Measurements from ENCODE around the gene ING3.
A peak's percentile ranks its signal among the peaks of the same experiment; 100 is the strongest.
"Not testable (repeated sequence)": the region's sequence is repeated elsewhere in the genome, so short reads cannot be mapped to it uniquely, and the experiment has no call there.

The ING3 gene

DNA sequence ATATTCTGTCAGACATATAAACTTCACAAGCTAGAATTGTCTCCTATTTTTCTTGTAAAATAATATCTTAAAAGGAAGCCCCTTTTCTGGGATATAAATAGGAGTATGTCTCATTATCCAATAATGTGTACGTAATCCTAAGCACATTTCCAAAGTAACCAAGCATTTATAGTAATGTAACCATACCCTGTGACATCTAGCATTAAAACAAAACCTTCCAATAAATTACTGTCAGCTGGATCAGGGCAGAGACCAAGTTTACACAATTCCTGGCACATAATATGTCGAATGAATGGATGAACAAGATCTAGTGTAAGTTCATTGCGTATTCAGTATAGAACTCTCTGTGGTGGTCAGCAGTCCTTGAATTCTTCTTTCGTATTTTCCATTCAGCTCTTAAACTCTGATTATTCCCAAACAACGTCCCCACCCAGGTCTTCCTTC is 52.2 kb downstream of the ING3 start:
- DNase-seq (ENCODE audit: low read depth): no peak

DNA sequence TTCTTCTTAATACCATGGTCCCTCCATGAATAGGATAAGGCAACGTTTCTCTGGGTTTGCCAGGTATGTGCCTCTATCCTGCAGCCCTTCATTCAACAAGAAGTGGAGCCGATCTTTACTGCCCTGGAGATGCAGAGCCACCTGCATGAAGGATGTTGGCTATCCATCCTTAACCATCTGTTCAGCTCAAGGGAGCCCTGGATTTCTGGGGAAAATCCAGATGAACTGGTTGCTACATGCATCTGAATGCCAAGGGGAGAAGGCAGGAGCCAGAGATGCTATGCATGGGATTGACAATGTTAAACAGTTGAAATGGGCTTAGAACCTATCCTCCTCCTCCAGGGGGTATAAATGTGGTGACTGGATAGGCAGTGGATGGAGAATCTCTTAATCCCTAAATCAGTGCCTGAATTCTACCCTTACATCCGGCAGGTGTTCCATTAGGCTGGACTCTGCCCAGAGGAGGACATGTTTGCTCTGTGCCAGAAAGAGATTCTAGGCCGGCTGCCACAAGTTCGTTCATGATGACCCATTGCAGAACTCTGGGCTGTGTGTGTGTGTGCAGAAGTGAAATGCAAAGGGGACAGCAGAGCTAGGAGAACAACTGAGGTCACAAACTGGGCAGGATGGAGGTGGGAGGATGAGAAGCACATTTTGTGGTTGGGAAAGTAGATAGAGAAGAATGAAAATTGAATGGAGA is 53.6 kb downstream of the ING3 start:
- DNase-seq (ENCODE audit: low read depth): no peak

DNA sequence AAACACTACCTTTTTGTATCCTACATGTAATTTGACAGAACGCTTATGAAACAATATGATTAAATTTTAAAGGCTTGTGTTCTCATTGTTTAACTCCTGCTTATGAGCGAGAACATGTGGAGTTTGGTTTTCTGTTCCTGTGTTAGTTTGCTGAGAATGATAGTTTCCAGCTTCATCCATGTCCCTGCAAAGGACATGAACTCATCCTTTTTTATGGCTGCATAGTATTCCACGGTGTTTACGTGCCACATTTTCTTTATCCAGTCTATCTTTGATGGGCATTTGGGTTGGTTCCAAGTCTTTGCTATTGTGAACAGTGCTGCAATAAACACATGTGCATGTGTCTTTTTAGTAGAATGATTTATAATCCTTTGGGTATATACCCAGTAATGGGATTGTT is 54.5 kb downstream of the ING3 start:
- DNase-seq (ENCODE audit: low read depth): not testable (repeated sequence)

DNA sequence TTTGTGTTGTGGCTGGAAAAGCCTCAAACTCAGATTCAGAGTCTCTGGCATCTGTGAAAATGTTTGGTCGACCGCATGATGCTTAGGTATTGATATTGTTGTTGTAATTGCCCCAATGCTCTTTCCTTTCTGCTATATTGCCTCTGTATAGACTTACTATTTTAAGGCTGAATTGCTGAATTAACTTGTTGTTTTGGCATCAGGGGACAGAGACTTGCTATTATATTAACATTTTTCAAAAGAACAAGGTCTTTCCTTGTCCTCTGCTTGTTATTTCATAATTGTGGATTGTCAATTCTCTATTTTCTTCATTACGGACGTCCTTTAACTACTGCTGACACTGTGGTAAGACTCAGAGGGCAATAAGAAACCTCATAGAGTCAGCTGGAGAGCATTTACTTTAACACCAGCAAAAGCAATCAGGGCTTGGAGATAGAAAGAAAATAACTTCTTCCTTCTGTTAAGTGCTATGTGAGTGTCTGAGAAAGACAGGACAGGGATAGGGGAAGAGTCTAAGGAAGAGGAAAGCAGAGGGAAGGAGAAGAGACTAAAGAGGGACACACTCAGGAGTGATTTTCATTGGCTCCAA is 55.5 kb downstream of the ING3 start:
- DNase-seq (ENCODE audit: low read depth): no peak

DNA sequence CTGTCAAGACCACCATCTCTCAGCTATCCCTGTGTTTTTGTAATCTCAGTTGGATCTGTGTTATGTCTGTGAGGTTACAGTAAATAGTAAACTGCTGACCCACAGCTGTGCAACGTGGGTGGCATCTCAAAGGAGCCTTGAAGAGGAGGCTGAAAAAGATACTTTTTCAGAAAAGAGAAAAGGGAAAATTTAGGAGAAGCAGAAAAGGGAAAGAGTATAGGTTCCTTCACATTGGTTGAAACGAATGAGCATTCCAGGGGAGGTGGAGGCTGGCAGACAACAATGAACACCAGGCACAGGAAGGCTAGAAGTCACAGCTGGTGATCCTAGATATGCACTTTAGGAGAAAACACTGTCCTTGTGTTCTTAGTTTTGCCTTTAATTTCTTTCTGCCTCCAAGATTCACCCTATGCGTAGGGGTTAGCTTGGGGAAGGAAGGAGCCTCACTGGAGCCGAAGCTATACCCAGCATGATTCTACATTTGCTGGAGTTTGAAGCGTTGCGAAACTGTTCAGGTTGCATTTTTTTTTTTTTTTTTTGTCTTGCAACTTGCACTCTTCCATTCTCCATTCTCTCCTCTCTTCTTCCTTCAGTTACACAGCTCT is 56.2 kb downstream of the ING3 start:
- DNase-seq (ENCODE audit: low read depth): no peak

DNA sequence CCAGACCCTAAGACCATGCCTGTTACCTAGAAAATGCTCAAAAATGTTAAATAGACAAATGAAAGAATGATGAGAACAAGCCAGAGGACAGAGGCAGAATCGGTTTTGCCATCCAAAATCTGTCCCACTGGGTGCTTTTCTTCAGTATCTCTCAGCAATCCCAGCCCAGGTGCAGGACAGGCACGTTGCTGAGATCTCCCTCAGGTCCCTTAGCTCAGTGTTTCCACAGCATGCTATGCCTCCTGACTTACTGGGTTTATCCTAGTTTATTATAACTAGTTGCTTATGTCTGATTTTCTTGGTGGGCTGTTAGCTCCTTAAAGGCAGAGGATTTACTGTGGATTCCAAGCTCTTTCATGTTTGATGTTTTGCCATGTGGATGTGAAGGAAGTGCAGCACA is 58.2 kb downstream of the ING3 start:
- no peak for DNase-seq (ENCODE audit: low read depth)

DNA sequence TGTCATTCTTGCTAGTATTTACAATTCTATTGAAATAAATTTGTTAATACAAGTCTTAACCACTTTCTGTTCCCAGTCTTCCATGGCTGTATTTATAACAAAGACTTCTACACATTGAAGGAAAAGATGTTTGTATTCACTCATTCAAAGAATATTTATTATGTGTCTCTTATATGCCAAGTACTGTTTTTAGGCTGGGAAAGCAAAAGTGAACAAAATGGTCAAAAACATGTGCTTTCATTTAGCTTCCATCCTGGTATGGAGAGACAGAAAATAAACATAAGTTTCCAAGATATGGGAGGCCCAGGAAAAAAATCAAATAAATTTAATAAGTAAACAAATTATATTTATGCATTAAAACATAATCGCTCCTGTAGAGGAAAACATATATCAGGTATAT is 60.8 kb downstream of the ING3 start:
- DNase-seq (ENCODE audit: low read depth): no peak

DNA sequence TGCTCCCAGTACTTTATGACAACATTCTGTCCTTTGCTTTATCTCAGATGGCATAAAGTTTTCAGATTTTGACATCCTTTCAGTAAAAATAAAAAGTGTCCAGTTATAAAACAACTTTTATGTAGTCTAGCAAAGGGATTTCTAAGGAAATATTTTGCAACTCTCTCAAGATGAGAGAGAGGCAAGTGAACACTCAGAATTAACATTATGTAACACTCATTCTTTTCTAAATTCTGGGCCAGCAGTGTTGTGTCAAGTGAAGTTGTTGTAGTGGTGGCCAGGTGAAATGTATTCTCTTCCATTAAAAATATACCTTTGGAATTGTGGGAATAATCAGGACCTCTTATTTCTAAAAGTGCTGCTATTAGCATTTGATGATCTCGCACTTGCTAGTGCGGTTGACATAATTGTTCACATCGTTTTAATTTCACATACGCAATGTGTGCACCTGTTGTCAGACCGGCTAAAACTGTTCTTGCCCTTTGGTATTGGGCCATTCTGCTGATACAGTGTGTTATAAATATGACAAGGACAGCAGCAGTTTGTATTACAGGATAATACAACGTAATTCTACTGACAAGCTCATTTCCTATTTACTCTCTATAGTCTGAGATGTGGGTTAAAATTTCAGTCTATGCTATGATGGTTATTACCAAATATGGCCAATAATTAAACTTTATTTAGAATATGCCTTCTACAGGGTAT is 61.7 kb downstream of the ING3 start:
- DNase-seq (ENCODE audit: low read depth): no peak

DNA sequence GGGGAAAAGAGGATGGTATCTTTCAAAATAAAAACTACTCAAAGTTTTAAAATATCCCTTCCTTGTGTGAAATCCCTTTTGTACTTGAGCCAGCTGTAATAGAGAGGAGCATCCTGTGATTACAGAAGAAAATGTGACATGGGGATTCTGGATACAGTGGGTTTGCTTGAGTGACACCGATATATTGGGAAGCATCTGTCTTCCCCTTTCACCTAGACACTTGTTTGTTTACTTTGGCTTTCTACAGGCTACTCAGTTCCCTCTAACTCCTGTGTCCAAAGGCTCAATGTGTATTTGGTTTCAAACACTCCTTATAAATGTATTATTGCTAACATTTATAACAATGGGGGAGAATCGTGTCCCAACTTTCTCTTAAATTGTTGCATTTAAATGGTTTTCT is 62.3 kb downstream of the ING3 start:
- no peak for DNase-seq (ENCODE audit: low read depth)

DNA sequence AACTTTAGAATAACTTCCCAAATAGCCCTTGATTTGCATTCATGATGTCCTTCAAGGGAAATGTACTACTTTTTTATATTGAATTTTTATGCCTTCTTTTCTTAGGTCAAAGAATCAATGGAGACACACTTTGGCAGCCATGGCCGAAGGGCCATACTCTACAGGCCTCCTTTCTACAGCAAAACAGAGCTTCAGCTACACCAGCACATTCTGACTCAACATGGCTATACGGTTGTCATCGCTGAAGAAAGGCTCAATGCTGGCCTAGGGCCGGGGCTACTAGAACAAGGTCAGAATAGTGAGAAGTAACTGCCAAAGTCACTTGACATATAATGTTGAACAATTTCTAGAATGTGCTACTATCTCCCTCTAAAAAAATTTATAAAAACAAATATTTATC is 65.0 kb downstream of the ING3 start:
- no peak for DNase-seq (ENCODE audit: low read depth)

DNA sequence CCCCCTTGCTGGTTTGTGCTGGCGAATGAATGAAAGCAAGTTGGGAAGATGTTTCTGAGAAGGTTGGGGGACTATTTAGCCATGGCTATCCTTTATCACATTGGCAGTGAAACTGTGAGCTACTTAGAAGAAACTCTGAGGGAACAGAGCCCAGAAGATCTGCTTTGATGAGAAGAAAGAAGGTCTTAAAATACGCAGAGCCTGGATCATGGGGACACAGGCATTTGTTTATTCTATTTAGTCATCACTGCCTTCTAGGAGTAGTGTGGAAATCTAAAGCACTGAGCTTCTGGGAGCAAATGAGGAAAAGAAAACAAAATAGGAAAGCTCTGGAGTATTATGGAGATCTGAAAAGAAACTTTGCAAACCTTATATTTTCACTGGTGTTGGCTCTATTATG is 66.4 kb downstream of the ING3 start:
- no peak for DNase-seq (ENCODE audit: low read depth)

DNA sequence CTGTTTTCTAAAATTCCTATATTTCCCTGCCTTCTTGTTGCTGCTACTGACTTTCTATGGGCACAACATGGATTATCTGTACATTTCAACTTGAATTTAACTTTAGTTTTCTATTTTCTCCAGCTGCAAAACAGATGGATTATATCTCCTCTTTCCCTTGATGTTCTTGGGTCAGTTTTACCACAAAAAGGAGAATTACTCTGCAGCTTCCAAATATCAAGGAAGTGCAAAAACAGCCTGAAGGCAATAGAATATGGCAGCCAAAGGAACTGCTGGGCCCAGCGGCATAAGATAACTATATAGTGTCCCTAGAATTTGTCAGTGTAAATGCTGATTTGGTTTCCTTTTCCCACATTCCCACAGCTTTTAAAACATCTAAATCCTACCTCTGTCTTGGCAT is 67.0 kb downstream of the ING3 start:
- no peak for DNase-seq (ENCODE audit: low read depth)

DNA sequence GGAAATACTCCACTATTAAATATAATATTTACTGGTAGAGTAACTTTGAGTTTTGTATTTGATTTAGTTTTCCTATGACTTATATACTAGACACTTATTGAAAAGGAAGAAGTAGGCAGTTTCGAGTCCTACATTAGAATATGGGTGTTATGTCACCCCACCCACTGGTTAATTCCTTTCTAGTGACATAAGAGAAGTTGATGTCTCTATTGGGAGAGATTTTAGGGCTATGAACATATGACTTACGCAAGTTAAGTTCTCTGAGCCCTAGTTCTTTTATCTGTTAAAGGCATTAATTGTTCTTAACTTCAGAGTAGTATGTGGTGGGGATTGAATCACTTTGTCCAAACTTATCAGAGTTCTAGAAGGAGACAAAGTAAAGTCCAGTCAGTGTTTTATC is 68.4 kb downstream of the ING3 start:
- peak; percentile 64 for DNase-seq (ENCODE audit: low read depth)

DNA sequence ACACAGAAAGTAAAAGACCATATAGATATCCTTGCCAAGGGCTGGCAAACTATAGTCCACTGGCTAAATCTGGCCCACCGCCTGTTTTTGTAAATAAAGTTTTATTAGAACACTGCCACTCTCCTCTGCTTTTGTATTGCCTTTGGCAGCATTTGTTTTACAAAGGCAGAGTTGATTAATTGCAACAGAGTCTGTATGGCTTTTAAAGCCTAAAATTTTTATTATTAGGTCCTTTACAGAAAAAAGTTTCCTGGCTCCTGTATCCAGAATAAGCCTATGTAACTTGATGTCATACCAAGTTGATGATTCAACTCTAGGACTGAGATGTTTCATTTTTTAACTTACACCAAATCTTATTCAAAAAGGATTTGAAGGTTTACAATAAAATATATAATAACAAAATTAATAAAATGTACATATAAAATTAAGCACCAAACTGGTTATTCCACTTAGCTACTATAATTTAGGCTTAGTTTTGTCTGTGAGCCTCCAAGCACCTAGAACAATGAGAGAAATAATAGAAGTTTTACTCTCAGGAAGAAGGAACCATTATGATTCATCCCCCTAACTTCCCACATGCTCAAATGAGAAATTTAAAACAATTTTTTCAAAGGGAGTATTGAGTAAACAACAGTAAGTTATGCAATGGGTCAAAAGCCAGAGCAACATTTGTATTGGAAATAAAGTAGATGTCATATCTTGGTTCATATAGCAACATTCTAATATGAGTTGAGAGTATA is 69.8 kb downstream of the ING3 start:
- DNase-seq (ENCODE audit: low read depth): no peak

DNA sequence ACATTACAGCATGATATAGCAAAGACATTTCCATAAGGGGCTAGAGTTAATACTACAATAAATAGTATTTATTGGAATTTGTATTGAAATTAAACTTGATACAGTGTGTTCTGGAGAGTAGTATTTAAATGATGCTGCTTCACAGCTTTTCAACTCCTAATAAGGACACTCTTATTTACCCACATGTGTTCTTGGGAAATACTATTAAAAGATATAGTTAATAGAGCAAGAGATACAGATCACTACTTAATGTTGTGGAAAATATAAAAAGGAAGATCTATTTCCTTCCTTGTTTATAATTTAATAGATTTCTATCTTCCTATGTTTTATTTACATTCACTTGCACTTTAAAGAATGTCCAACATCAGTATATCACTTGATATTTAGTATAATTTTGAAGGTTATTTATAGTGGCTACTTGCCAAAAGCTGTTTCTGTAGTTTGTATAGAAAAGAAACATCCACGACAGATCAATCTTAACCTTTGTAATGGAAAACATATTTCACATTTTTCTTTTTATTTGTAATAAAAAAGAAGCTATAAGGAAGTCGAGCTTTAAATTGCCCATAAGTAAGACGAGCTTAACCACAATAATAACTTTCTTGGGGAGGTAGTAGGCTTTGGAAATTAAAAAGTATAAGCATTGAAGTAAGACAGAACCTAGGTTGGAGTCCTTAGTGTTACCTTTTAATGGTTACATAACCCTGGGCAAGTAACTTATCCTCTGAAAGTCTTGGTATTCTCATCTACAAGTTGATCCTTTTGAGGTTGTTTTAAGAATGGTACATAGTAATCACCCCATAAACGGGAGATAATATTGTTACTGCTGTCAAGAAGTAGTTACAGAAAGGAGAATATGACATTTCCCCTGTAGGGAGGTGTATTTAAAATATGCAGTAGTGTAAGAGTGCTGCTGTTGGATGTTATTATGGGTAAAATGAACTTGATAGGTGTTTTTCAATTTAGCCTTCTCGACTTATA is 70.7 kb downstream of the ING3 start:
- DNase-seq (ENCODE audit: low read depth): no peak

DNA sequence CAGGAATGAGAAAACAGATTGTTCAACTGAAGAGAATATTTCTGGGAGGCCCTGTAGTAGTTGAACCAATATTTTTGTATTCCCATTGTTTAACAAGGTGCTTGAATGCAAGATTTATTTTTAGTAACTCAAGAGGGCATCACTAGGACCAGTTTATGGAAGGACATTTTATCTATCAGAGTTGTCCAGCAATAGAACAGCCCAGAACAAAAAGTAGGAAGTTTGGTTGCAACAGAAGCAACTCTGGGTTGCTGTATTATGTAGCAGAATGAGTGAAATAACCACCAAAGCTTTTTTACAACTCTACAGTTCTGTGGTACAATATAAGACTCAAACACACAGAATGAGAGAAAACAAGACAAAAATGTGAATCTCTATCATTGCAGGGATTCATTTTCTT is 72.6 kb downstream of the ING3 start:
- DNase-seq (ENCODE audit: low read depth): no peak

DNA sequence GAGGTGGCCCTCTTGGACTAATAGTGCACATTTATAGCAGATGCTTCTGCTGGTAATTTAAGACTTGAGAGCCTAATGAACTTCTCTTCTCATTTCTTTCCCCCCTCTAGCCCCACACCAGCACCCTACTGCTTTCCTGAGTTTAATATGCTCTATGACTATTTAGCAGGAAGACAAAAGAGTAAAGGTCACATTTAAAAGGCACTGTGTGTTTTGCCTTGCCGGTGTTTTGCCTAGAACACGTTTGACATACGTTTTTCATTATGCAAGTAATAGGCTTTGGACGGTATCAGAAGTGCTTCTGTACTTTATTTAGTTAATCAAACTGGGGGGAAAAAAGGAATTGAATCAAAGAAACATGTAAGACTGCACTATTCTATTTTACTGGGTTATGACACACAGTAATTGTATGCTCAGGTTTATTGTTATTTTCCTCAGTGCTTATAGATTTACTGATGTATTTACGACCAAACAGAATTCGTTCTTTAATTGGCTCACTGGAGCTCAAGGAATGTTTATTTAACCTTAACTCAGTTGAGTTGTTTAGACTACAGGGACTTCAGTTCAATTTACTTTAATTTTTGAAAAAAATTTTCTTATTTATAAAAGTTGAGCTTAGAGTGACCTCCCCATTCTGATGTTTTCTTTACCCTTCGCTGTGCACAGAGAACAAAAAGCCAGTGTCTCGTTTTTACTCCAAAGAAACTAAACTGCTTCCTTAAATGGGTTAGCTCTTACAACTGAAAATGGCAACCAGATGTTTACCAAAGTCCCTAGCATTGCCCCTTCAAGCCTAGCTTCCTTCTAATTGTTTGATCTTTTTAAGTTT is 73.3 kb downstream of the ING3 start:
- DNase-seq (ENCODE audit: low read depth): no peak

DNA sequence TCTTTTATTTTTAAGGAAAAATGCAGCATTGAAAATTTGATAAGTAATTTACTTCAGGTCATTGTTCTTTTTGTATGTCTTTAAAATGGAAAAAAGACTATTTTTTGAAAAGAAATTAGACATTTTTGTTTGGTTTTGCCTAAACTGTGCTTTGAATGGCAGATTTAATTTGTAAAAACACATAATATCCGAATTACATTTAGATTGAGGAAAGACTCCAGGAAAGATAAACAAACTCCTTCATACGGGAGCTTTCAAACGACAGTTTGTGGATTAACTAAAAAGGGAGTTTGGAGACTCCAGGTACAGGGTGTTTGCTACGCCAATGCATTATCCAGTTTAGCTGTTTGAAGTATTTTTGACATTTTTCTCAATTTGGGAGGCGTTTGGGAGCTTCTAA is 74.0 kb downstream of the ING3 start:
- DNase-seq (ENCODE audit: low read depth): no peak

DNA sequence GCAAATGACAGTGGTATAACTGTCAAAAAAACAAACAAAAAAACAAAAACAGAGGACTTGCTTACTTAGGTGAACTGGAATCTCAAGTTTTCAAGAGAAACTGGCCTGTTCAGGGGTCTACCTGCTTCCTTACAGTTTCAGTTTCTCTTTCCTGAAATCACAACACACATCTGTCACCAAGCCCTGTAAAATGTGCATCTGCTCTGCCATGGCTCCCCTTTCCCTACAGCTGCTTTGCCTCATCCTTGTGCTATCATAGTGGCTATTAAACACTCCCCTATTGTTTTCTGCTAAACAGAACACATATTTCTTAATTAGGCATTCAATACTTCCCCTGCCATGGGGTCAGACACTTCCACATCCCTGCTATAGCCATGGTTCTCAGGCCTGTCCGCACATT is 75.6 kb downstream of the ING3 start:
- no peak for DNase-seq (ENCODE audit: low read depth)

DNA sequence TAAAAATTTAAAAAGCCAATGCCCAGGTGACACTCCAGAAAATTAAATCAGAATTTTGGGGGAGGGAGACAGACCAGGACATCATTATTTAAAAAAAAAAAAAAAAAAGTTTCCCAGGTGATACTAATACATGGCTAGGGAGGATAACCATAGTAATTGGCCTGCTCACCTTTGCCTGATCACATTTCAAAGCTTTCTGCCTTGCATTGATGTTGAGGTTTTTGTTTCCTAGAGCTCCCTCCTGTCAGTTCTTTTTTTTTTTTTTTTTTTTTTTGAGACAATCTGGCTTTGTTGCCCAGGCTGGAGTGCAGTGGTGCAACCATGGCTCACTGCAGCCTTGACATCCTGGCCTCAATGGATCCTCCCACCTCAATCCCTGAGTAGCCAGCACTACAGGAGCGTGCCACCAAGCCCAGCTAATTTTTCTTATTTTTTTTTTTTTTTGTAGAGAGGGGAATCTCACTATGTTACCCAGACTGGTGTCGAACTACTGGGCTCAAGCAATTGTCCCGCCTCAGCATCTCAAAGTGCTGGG is 76.1 kb downstream of the ING3 start:
- no peak for DNase-seq (ENCODE audit: low read depth)

All from non-pigmented ciliary epithelial cell (primary cell).